GM18519 (cell line): ENCODE data around the gene AKR1B1.
"Not testable (repeated sequence)": the region's sequence is repeated elsewhere in the genome, so short reads cannot be mapped to it uniquely, and the experiment has no call there.

ENCODE experiments used
- ATAC-seq: cut with Tn5 transposase; IDR thresholded peaks from one replicate; pipeline ENCODE4 v1.9.1; 2021; ENCODE audit warnings: mild to moderate bottlenecking, moderate library complexity; ENCODE audit not compliant: unreplicated experiment, low FRiP score

The AKR1B1 gene

DNA sequence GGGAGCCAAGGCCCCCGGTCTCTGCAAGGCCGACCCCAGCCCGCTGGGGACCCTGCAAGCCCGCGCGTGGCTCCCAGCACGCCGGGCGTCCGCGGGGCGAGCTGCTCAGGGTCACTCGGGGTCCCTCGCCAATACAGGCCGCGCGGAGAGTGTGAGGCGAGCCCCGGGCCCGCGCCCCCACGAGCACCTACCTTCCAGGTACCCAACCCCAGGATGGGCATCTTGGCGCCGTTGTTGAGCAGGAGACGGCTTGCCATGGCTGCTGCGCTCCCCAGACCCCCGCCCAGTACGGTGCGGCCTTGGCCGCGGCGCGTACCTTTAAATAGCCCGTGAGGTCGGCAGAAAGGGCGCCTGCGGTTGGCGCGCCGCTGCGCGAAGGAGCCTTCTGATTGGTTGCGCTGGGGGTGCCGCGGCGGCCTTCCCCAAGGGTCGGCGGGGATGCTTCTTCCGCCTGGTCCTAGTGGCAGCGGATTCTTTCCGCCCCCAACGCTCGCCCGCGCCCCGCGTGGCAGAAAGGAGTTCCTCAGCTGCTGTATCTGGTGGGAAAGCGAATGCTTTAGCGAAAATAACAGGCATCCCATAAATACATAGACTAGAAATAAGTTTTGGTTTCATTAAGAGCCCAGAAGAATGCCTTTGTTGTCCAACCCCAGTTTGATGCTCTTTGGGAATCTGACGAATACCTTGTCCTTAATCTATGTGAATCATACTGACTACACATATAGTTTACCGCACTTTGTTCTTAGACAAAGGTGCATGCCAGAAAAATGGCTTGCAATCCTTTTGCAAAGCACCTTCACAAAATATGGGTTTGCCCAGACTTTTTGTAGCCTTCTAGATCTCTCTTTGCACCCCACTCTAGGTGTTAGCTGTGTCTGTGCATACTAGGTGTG is at the start of gene AKR1B1:
Gene AKR1B1 (minus strand): TSS at position 295 of the 893 bp plus-strand sequence. CDS start 38 bp downstream, at position 257.
- ATAC-seq: peak; percentile 96

DNA sequence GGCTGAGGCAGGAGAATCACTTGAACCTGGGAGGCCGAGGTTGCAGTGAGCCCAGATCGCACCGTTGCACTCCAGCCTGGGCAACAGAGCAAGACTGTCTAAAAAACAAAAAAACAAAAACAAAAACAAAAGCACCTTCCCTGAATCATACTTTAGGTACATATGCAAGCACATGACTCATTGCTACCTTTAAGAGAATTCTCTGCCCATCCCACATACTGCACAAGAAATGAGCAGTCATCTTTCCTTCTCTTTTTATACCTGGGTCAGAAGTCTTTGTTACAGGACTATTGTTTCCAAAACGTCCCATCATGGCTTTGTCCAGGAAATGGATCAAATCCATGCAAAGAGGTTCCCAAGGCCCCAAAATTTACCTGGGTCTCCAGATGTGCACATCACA is 47.0 kb upstream of the AKR1B1 start:
- ATAC-seq: no peak

DNA sequence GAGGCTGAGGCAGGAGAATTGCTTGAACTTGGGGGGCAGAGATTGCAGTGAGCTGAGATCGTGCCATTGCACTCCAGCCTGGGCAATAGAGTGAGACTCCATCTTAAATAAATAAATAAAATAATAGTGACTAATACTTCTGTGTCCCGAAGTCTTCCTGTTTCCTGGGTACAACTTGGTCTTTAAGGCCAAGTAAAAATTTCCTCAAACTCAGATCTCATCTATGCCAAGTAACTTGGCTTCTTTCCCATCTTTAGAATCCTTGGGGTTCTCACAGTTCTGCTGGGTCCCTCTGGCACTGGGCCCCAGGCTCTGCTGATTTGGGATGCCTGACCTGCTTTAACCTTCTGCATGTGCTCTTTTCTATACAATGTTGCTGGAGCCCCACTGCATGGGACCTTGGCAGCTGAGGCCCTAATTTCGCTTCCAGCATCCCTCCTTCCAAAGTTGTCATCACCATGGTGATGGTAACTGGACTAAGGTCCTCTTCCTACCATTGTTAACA is 45.8 kb upstream of the AKR1B1 start:
- ATAC-seq: no peak

DNA sequence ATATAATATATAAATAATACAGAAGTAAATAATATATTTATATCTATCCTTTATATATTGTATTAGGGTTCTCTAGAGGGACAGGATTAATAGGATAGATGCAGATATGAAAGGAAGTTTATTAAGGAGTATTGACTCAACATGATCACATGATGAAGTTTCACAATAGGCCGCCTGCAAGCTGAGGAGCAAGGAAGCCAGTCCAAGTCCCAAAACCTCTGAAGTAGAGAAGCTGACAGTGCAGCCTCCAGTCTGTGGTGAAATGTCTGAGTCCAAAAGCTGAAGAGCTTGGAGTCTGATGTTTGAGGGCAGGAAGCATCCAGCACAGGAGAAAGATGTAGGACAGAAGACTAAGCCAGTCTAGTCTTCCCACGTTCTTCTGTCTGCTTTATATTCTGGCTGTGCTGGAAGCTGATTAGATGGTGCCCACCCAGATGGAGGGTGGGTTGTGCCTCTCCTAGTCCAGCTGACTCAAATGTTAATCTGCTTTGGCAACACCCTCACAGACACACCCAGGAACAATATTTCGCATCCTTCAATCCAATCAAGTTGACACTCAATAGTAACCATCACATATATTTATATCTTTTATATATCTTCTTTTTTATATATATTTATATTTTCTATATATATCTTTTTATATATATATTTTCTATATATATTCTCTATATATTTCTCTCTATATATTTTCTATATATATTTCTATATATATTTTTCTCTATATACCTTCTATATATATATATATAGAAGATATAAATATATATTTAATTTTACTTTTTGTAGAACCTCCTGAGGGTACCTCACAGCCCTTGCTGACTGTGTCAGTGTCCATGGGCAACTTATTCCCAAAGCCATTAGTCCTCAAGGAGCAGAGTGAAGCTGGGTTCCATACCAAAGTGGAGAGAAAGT is 43.8 kb upstream of the AKR1B1 start:
- ATAC-seq: no peak

DNA sequence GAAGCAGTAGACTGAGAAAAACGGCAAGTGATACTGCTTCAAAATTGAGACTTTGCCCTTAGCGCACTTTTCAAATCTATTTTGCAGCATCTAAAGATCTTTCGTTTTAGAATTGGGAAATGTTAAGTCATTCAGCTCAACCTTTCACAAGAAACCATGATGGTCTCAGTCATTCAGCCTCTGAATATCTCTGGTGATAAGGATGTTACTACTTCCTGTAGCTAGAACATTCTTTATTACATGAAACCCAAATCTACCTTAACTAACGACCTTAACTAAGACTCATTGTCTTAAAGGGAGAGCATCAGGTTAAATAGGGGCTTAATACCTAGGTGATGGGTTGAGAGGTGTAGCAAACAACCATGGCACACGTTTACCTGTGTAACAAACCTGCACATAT is 42.1 kb upstream of the AKR1B1 start:
- ATAC-seq: no peak

DNA sequence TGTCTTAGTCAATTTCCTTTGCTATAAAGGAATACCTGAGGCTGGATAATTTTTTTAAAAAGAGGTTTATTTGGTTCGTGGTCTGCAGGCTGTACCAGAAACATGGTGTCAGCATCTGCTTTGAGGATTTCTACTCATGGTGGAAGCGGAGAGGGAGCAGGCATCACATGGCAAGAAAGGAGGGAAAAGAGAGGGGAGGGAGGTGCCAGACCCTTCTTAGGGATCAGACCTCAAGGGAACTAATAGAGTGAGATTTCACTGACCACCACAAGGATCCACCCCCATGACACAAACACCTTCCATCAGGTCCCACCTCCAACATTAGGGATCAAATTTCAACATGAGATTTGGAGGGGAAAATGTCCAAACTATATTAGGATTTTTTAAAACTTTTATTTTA is 41.5 kb upstream of the AKR1B1 start:
- ATAC-seq: no peak

DNA sequence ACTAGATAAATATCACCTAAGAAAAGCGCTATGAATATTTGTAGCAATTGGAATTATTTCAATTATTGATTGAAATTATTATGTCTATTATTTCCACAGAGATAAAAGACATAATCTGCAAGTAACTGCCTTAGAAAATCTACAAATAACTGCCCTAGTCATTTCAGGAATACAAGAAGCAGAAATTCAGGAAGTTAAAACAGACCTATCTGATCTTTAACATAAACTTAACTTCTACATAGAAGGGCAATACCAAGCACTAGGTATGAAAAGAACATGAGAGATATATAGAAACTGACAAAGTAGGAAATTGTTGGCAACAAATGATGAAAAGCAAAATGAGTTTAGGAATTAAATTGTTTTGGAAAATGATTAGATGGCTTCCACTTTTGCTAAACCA is 36.6 kb upstream of the AKR1B1 start:
- ATAC-seq: no peak

DNA sequence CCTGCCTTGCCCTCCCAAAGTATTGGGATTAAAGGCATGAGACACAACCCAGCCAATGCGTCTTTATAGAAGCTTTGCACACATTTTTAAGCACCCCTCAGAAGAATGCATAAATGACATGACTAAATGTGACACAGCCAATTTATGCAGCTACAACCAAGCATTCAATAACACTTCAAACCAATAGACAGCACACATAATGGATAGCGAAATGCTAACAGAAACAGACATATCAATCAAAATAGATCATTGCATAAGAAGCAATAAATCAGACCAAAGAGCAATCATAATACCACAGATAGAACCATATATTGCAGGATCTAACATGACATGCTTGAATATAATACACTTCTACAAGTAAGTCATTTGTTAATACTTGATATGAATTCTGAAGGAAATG is 34.2 kb upstream of the AKR1B1 start:
- ATAC-seq: no peak

DNA sequence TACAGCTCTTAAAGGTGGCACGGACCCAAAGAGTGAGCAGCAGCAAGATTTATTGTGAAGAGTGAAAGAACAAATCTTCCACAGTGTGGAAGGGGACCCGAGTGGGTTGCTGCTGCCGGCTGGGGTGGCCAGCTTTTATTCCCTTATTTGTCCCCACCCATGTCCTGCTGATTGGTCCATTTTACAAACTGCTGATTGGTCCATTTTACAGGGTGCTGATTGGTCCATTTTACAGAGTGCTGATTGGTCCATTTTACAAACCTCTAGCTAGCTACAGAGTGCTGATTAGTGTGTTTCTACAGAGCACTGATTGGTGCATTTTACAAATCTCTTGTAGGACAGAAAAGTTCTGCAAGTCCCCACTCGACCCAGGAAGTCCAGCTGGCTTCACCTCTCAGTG is 28.8 kb upstream of the AKR1B1 start:
- ATAC-seq: not testable (repeated sequence)

DNA sequence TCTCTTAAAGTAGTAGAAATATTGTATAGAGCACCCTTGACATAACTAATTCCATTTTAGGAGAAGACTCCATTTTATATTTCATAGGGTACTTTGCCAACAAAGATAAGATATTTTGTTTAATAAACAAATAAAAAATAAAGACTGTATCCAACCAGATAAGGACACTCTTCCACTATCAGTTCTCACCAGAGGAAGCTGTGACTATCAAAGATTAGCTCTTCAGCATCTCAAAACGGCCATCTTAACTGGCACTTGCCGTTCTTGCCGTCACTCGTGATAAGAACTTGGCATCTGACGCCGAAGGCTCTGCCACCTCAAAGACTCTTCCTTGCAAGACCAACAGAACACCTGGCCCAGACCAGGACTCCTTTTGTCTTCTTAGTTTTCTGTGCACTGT is 26.3 kb upstream of the AKR1B1 start:
- ATAC-seq: no peak

DNA sequence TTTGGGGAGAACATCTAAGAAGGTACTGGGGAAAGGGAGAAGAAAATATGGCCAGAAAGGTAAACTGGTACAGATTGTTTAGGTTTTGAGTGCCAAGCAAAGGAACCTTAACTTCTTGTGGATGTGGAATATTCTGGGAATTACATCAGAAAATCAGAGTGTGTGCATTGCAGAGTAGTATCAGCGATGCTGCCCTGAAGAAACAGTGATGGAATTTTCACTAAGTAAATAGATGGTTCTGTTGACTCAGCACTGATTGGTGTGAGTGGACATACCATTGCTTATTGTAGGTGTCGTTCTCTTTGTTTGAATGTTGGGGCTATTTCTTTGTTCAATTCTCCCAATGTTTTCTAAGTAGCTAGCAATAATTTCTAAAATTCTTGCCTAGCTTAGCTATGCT is 24.4 kb upstream of the AKR1B1 start:
- no peak for ATAC-seq

DNA sequence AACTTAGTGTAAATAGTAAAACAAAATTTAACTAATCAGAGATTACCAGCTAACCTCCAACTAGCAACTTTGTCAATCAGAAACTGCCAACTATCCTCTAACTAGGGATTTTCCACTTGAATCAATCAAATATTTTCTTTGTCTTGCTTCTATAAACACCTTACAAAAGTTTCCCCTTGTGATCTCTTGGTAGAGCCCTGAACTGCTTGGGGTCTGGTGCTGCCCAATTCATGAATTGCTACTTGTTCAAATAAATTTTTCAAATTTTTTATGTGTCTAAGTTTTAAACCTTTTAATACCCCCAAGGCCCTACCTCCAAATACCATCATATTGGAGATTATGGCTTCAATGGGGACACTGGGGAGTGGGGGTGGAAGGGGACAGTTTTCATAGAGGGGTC is 24.0 kb upstream of the AKR1B1 start:
- ATAC-seq: no peak

DNA sequence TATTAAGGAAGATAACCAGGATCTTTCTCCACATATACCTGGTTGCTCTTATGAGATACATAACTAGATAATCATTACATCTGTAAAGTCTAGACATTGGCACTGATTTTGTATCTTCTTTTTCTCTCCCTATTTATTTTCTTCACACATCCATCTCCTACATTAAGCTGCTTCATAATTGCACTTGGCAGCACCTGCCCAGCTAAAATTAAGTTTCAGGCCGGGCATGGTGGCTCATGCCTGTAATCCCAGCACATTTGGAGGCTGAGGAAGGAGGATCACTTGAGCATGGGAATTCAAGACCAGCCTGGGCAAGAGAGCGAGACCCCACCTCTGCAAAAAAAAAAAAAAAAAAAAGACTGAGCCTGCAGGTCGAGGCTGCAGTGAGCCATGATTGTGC is 22.3 kb upstream of the AKR1B1 start:
- no peak for ATAC-seq

DNA sequence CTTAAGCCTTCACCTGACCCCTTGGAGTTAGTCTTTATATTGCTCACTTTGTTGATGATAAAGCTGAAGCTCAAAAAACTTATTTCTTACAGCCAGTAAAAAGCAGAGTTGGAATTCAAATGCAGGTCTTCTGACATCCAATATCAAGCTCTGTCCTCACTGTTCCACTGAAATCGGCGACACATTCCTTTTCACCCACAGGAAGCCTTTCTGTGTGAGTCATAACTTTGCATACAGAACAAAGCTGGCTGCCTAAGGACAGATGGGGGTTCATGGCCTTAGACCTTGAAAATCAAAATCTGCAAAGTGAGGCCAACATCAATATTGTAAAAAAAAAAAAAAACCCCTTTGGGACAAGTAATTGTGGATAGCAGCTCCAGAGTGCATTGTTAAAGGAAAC is 21.8 kb upstream of the AKR1B1 start:
- no peak for ATAC-seq

DNA sequence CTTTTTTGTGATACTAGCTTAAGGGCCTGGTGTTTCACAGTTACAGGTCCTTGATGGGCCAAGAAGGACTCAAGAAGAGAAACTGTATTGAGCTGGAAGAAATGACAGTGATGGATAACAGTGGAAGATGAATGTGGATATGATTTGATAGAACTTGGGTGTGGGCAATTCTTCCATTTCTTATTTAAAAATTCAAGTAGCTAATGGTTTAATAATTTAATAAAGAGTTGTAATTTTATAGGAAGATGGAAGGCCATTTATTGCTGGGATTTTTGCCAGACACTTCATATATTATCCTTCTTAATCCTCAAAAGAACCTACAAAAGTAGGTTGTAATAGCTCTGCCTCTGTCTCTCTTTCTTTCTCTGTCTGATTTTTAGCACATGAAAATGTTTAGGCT is 21.3 kb upstream of the AKR1B1 start:
- no peak for ATAC-seq

DNA sequence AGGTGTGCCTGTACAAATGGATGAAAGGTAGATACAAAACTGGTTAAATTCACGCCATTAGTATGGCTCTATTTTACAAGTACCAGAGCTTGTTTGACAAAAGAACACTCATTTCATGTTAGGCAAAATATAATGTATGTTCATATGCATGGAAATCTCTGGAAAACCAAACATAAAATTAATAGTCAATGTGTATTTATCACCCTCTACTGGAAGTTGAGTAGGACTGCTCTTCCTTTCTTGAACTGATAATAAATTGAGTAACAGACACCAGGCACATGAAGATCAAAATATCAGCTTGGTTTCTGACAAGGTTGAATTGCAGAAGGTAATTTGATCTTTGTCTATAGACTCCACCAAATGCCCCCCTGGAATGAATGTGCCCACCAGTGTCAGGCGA is 19.8 kb upstream of the AKR1B1 start:
- no peak for ATAC-seq

DNA sequence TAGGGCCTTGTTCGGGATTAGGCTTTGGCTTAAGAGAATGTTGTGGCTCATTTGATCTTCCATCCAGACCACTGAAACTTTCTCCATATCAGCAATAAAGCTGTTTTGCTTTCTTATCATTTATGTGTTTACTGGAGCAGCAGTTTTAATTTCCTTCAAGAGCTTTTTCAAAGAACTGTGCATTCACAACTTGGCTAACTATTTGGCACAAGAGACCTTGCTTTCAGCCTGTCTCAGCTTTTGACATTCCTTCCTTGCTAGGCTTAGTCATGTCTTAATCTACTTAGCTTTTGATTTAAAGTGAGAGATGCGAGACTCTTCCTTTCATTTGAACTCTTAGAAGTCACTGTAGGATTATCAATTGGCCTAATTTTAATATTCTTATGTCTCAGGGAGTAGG is 19.1 kb upstream of the AKR1B1 start:
- ATAC-seq: no peak

DNA sequence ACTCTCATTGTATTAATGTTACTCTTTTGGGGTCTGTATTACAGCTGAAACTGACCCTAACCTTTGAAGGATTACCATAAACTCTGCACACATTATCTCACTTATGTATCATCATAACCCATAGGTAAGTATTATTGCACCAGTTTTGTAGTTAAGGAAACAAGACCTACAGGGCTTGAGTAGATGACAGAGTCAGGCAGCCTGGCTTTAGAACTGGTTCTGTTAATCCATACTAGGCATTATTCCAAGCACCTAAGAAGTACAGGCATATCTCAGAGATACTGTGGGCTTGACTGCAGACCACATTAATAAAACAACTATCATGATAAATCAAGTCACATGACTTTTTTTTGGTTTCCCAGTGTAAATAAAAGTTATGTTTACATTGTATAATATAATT is 17.1 kb upstream of the AKR1B1 start:
- no peak for ATAC-seq

DNA sequence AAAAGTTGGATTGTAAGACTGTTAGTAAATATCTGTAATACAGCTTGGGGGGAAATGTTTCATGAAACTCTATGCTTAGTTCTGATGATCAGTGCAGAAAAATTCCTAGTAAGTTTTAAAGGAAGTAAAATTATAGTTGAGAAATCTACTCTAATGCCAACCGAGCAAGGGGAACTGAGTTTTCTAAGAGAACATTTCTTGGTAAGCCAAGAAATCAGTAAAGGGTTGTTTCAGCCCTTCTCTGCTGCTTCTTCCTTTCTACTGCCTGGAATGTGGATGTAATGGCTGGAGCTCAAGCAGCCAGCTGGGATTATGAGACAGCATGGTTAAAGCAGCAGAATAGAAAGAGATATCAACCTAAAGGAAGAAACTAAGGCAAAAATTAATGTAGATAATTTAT is 15.9 kb upstream of the AKR1B1 start:
- ATAC-seq: no peak

DNA sequence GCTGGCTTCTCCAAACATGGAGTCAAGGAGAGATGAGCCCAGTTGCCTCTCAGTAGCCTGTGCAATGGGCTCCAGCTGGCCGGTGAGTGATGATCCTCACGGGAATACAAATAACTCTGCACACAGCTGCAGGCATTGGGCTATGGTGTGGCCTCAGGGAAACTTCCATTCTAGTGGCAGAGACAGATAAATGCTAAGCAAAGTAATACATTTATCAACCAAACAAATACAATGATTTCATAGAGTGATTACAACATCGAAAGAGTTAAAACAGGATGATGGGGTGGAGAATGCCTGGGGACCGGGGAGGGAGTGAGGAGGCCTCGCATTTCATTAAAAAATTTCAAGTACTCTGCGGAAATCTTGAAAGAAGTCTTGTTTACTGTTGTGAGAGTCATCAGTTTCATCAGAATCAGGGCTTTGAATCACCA is 15.0 kb upstream of the AKR1B1 start:
- ATAC-seq: no peak

DNA sequence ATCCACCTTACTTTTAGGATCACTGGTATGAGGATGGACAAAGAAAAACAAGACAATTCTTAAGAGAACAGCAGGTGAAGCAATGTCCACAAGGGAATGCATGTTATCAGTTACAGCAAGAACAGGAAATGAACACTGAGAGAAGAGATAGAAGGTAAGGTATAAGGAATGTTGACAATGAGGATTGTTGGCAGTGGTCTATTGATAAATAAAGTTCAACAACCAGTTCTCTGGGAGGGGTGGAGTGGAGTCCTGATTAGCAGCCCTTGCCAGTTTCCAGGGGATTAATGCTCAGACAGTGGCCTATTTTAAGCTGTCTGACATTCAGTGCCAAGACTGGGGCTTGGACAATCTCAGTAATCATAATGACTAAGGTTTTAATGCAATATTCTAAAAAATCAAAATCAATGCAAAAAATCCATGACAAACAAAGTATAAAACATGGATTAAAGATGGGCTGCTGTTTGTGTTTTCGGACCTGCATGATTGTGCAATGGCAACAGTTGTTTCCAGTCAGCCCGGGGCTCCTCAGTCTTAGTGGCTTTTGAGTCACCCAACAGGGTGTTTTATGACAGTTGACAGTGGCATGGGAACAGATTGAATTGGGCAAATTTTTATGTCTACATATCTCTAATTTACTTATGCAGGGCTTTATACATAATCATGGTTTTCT is 13.8 kb upstream of the AKR1B1 start:
- no peak for ATAC-seq
